Pancreas (tissue), 10 donors: ENCODE data around the gene TESPA1. TPM values are rescaled to one million over a fixed set of nuclear protein-coding genes. Genes with fewer than 3 reads are reported as not detected.

Experiments
- ATAC-seq, 4 donors: fragments of 200-7000 bp; cut with Tn5 transposase; one replicate each; pipeline versions ENCODE4 v1.8.0 to v1.9.1; 2020; ENCODE audit warnings: mild to moderate bottlenecking in 4 of 4, moderate library complexity in 4 of 4
- DNase-seq, 6 donors: peaks; one replicate each; pipeline ENCODE4 v3.0.0-alpha.2; 2020
- FAIRE-seq: peaks from 2 replicates; lab custom pipeline; 2012; peaks lifted over from hg19 to GRCh38; lab: Jason Lieb, UNC
- H3K27ac ChIP-seq, 4 donors: fragments of 200-600 bp; sonication (generic); 1 replicate in 3 of 4; 2 replicates in 1 of 4; pipeline versions ENCODE4 v1.5.0 to v1.8.0; 2020
- H3K27me3 ChIP-seq, 4 donors: fragments of 200-600 bp; one replicate each; pipeline ENCODE4 v1.8.0; 2021
- H3K36me3 ChIP-seq, 3 donors: fragments of 200-600 bp; sonication (generic) in 1 of 3; one replicate each; pipeline versions ENCODE4 v1.5.0 to v1.8.0; 2020 to 2021
- H3K4me1 ChIP-seq, 3 donors: fragments of 200-600 bp; one replicate each; pipeline ENCODE4 v1.8.0; 2021
- H3K4me3 ChIP-seq, 4 donors: fragments of 200-600 bp; sonication (generic) in 2 of 4; one replicate each; pipeline versions ENCODE4 v1.5.0 to v1.8.0; 2020 to 2021
- H3K9me3 ChIP-seq, 4 donors: fragments of 200-600 bp; one replicate each; pipeline ENCODE4 v1.8.0; 2021
- WGBS, 2 donors: extraction: QIAGEN DNeasy Blood & Tissue Kit; methylation state at CpG; one replicate each; pipeline ENCODE4 v1.1.7; 2013; 5-methylcytosine and 5-hydroxymethylcytosine counted together
- intact Hi-C, 3 donors: fragments of 100-400 bp; cut with DNase I; formaldehyde crosslinking; loops; one replicate each; pipeline versions ENCODE4 v1.11.1 to v1.14.2; 2022
- polyA plus RNA-seq, 2 donors: library from polyadenylated mRNA; stranded (reverse); fragments of 200-250 nt; gene quantifications; one replicate each; pipeline ENCODE4 v1.2.3, GENCODE V29; 2013
- total RNA-seq, 6 donors: library from RNA; stranded (reverse); fragmentation: NEBNext Ultra II Directional in 4 of 6; extraction: Animal tissue kit (Norgen Biotek cat#: 25700) in 4 of 6; gene quantifications; one replicate each; pipeline versions ENCODE4 v1.2.1 to v1.2.4, GENCODE V29; 2021 to 2023
- TF ChIP-seq, protein P1 (sequence below), 4 donors: fragments of 200-600 bp; sonication (generic) in 3 of 4; IDR thresholded peaks; one replicate each; pipeline versions ENCODE4 v1.5.0 to v1.8.0; 2021; ENCODE audit warnings: antibody characterized with exemption in 4 of 4
- donor health status: healthy with polysubstance abuse.
- donor health status: DM: no; HTN: no; CAD: no; lungs with moderate emphysema.
- donor health status: DM: no; HTN: no; CAD: no.
- donor health status: control.
- donor health status: control.
- donor health status: Bipolar disorder and iron deficiency.
- donor health status: DM: yes; HTN: yes; CAD: no.
- donor health status: DM: no; HTN: no; CAD: no.
- donor health status: DM: no; HTN: no; CAD: no.
- donor health status: DM: yes; HTN: yes; CAD: no.

The TESPA1 gene
- total and polyA plus RNA-seq, 8 donors = 0.08 to 0.60 (median 0.25) TPM

DNA sequence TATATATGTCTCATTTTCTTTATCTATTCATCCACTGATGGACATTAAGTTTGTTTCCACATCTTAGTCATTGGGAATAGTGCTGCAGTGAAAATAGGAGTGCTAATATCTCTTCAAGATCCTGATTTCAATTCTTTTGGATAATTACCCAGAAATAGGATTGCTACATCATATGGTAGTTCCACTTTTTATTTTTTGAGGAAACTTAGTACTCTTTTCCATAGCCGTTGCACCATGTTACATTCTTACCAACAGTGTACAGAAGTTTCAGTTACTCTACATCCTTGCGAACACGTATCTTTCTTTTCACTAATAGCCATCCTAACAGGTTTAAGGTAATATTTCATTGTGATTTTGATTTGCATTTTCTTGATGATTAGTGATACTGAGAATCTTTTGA lies 29.8 kb downstream of the TESPA1 start:
- H3K9me3 ChIP-seq = no peaks in the 10 kb centered on the region
- H3K27ac ChIP-seq = no peak overlapping the region
- intact Hi-C loops = loop anchor here in 2 of 3 donors (5.0 to 10.0 kb wide), 3 partner anchors 200 to 252 kb away; no protein-coding TSS in a partner anchor
- DNase-seq (no peak), FAIRE-seq (no peak), ATAC-seq (no peak)
- TF ChIP-seq, protein P1, sequence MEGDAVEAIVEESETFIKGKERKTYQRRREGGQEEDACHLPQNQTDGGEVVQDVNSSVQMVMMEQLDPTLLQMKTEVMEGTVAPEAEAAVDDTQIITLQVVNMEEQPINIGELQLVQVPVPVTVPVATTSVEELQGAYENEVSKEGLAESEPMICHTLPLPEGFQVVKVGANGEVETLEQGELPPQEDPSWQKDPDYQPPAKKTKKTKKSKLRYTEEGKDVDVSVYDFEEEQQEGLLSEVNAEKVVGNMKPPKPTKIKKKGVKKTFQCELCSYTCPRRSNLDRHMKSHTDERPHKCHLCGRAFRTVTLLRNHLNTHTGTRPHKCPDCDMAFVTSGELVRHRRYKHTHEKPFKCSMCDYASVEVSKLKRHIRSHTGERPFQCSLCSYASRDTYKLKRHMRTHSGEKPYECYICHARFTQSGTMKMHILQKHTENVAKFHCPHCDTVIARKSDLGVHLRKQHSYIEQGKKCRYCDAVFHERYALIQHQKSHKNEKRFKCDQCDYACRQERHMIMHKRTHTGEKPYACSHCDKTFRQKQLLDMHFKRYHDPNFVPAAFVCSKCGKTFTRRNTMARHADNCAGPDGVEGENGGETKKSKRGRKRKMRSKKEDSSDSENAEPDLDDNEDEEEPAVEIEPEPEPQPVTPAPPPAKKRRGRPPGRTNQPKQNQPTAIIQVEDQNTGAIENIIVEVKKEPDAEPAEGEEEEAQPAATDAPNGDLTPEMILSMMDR (IDR thresholded peaks at IDR 0.05) = no peak
- no peaks in the 10 kb centered on the region for H3K36me3 ChIP-seq
- no peak overlapping the region for H3K4me3 ChIP-seq
- H3K27me3 ChIP-seq = peaks cover 0 to 5% (median 0%) of the 10 kb centered on the region in 4 donors
- WGBS, 2 donors = 80 to 81% methylated on average over 3 of the region's 3 CpGs
- no peaks in the 10 kb centered on the region for H3K4me1 ChIP-seq

DNA sequence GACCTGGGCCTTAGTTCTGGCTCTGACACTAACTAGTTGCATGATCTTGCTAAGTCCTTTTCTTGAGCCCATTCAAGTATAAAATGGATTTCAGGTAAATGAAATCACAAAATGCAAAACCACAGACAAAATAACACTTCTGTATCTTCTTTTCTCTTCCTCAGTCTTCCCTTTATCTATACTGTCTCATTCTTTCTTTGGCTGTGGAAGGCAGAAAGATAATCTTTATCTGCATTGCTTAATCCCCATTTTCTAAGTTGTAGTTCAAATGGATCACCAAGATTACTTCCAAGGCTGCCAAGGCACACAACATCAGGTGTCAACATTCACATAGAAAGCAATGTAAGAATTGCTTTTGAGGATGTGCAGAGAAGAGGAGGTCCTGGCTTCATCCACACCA lies 30.3 kb downstream of the TESPA1 start:
- Histone ChIP-seq H3K9me3 (no peaks in the 10 kb centered on the region), H3K4me3 (no peak overlapping the region), H3K4me1 (no peaks in the 10 kb centered on the region), H3K27me3 (peaks cover 0 to 3% (median 0%) of the 10 kb centered on the region in 4 donors), H3K27ac (no peak overlapping the region), H3K36me3 (no peaks in the 10 kb centered on the region)
- TF ChIP-seq, protein P1 (IDR thresholded peaks at IDR 0.05) = no peak
- intact Hi-C loops = loop anchor here in 1 of 3 donors (10.0 kb wide), 1 partner anchor 199 kb away; no protein-coding TSS in a partner anchor
- DNase-seq = no peak
- no peak for FAIRE-seq
- no peak for ATAC-seq

DNA sequence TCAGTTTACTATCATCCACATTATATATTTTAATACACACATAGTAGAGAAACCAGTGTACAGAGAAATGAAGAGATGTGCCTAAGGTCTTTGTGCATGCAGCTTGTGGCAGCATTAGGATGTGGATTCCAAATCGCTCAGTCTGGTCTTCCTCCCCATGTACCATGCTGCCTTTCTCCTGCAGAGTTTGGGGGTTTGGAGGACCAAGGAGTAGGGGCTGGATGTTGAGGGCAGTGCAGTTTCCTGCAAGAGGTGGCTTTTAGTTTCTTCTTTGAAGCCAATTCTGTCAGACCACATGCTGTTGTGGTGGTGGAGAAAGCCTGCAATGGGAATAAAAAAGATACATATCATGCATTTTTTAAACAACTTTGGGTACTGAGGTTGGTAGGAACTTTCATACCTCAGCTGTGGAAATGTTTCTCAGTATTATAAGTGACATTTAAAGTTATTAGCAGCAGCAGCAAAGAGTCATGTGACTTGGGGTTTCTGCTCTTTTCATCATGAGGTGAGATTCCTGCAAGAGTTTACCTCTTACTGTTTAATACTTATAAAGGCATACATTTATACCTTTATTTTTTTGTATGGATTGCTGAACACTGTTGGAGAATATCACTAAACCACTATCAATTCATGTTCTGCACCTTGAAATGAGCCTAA lies 34.4 kb downstream of the TESPA1 start:
- FAIRE-seq = no peak
- TF ChIP-seq, protein P1 (IDR thresholded peaks at IDR 0.05) = no peak
- H3K27me3 ChIP-seq = no peaks in the 10 kb centered on the region
- 85% methylated on average over 1 of the region's 1 CpG for WGBS, 2 donors
- no peak for DNase-seq
- intact Hi-C loops = loop anchor here in 1 of 3 donors (10.0 kb wide), 1 partner anchor 195 kb away; no protein-coding TSS in a partner anchor
- no peaks in the 10 kb centered on the region for H3K4me1 ChIP-seq
- no peak for ATAC-seq
- no peak overlapping the region for H3K4me3 ChIP-seq
- no peaks in the 10 kb centered on the region for H3K9me3 ChIP-seq
- H3K27ac ChIP-seq = no peak overlapping the region
- H3K36me3 ChIP-seq = no peaks in the 10 kb centered on the region

GRCh38 chr12:54949073-54949711 lies 35.4 kb downstream of the TESPA1 start:
- no peak for DNase-seq
- Histone ChIP-seq H3K27ac (no peak overlapping the region), H3K36me3 (no peaks in the 10 kb centered on the region), H3K4me3 (no peak overlapping the region), H3K4me1 (no peaks in the 10 kb centered on the region), H3K9me3 (no peaks in the 10 kb centered on the region), H3K27me3 (no peaks in the 10 kb centered on the region)
- 79 to 83% methylated on average over 2 of the region's 2 CpGs for WGBS, 2 donors
- FAIRE-seq = no peak
- TF ChIP-seq, protein P1 (IDR thresholded peaks at IDR 0.05) = no peak
- ATAC-seq = no peak
- intact Hi-C loops = no loop called here

DNA sequence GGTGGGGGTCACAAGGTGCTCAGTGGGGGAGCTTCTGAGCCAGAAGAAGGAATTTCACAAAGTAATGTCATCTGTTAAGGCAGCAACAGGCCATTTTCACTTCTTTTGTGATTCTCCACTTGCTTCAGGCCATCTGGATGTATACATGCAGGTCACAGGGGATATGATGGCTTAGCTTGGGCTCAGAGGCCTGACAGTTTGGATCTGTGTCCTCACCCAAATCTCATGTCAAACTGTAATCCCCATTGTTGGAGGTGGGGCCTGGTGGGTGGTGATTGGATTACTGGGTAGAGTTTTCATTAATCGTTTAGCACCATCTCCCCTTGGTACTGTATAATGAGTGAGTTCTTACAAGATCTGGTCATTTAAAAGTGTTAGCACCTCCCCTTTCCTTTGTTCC lies 36.4 kb downstream of the TESPA1 start:
- no peak for ATAC-seq
- DNase-seq = no peak
- TF ChIP-seq, protein P1 (IDR thresholded peaks at IDR 0.05) = no peak
- FAIRE-seq = no peak
- H3K4me3 ChIP-seq = no peak overlapping the region
- intact Hi-C loops = no loop called here
- no peak overlapping the region for H3K27ac ChIP-seq
- H3K27me3 ChIP-seq = no peaks in the 10 kb centered on the region
- no peaks in the 10 kb centered on the region for H3K36me3 ChIP-seq
- no peaks in the 10 kb centered on the region for H3K4me1 ChIP-seq
- WGBS, 2 donors = 51 to 67% methylated on average over 1 of the region's 1 CpG
- no peaks in the 10 kb centered on the region for H3K9me3 ChIP-seq
